Liver (tissue), 9 donors: Measurements from ENCODE around the gene TMPRSS2. TPM values are rescaled to one million over a fixed set of nuclear protein-coding genes. Genes with fewer than 3 reads are reported as not detected.

ENCODE experiments used
- DNase-seq: peaks from one replicate; pipeline ENCODE4 v3.0.0-alpha.2; 2017; ENCODE audit warnings: low spot score
- H3K27ac ChIP-seq, 2 donors: one replicate each; pipeline ENCODE4 v1.7.0; 2013; ENCODE audit warnings: inconsistent platforms in 2 of 2, low read length in 2 of 2, control low read depth in 1 of 2, low read depth in 1 of 2, mild to moderate bottlenecking in 1 of 2
- H3K27me3 ChIP-seq, 4 donors: one replicate each; pipeline versions ENCODE4 v1.6.1 to v1.7.0; 2013; ENCODE audit warnings: low read length in 3 of 4, inconsistent platforms in 1 of 4, mild to moderate bottlenecking in 1 of 4, moderate library complexity in 1 of 4; ENCODE audit not compliant: control insufficient read depth in 4 of 4, insufficient read depth in 4 of 4
- H3K36me3 ChIP-seq, 4 donors: one replicate each; pipeline versions ENCODE4 v1.6.1 to v1.7.0; 2013; ENCODE audit warnings: low read length in 3 of 4, mild to moderate bottlenecking in 3 of 4, low read depth in 1 of 4, moderate library complexity in 1 of 4; ENCODE audit not compliant: control insufficient read depth in 4 of 4, insufficient read depth in 3 of 4
- H3K4me1 ChIP-seq, 4 donors: one replicate each; pipeline versions ENCODE4 v1.6.1 to v1.7.0; 2013; ENCODE audit warnings: low read length in 3 of 4, mild to moderate bottlenecking in 3 of 4, moderate library complexity in 1 of 4; ENCODE audit not compliant: control insufficient read depth in 4 of 4, insufficient read depth in 4 of 4
- H3K4me3 ChIP-seq, 3 donors: one replicate each; pipeline versions ENCODE4 v1.6.1 to v1.7.0; 2013; ENCODE audit warnings: low read length in 3 of 3, control low read depth in 1 of 3, low read depth in 1 of 3, mild to moderate bottlenecking in 1 of 3
- H3K9ac ChIP-seq, 2 donors: one replicate each; pipeline ENCODE4 v1.7.0; 2013; ENCODE audit warnings: low read length in 2 of 2, mild to moderate bottlenecking in 2 of 2, moderate library complexity in 2 of 2, control low read depth in 1 of 2, low read depth in 1 of 2
- H3K9me3 ChIP-seq, 4 donors: one replicate each; pipeline versions ENCODE4 v1.6.1 to v1.7.0; 2013; ENCODE audit warnings: low read length in 3 of 4; ENCODE audit not compliant: control insufficient read depth in 4 of 4
- ATF3 ChIP-seq: IDR thresholded peaks from 2 replicates; pipeline ENCODE4 v1.6.1; 2016; ENCODE audit warnings: antibody characterized with exemption
- CTCF ChIP-seq: fragments of 150-350 bp; IDR thresholded peaks from 2 replicates; pipeline ENCODE4 v1.5.1; 2017; ENCODE audit warnings: improper control_type of control experiment, low read depth, low read length; ENCODE audit not compliant: missing input control
- EGR1 ChIP-seq, 2 donors: IDR thresholded peaks; 2 replicates each; pipeline ENCODE4 v1.6.1; 2016 to 2018; ENCODE audit warnings: antibody characterized with exemption in 2 of 2, low read depth in 2 of 2
- FOXA1 ChIP-seq: IDR thresholded peaks from 2 replicates; pipeline ENCODE4 v1.6.1; 2016; ENCODE audit warnings: antibody characterized with exemption
- FOXA2 ChIP-seq: IDR thresholded peaks from 2 replicates; pipeline ENCODE4 v1.6.1; 2016; ENCODE audit warnings: antibody characterized with exemption
- GABPA ChIP-seq, 2 donors: IDR thresholded peaks in 1 of 2; conservative IDR thresholded peaks in 1 of 2; 2 replicates each; pipeline ENCODE4 v1.6.1; 2016; ENCODE audit warnings: antibody characterized with exemption in 2 of 2, mild to moderate bottlenecking in 1 of 2, moderate library complexity in 1 of 2
- HNF4A ChIP-seq, 2 donors: conservative IDR thresholded peaks; 2 replicates each; pipeline ENCODE4 v1.6.1; 2016; ENCODE audit warnings: antibody characterized with exemption in 2 of 2, mild to moderate bottlenecking in 2 of 2
- HNF4G ChIP-seq: IDR thresholded peaks from 2 replicates; pipeline ENCODE4 v1.6.1; 2016; ENCODE audit warnings: antibody characterized with exemption
- JUND ChIP-seq, 2 donors: IDR thresholded peaks; 2 replicates each; pipeline ENCODE4 v1.6.1; 2016; ENCODE audit warnings: antibody characterized with exemption in 2 of 2
- MAX ChIP-seq: IDR thresholded peaks from 2 replicates; pipeline ENCODE4 v1.6.1; 2016; ENCODE audit warnings: antibody characterized with exemption
- NR2F2 ChIP-seq: IDR thresholded peaks from 2 replicates; pipeline ENCODE4 v1.6.1; 2016; ENCODE audit warnings: antibody characterized with exemption
- RAD21 ChIP-seq, 2 donors: IDR thresholded peaks; 2 replicates each; pipeline ENCODE4 v1.6.1; 2016; ENCODE audit warnings: antibody characterized with exemption in 2 of 2, mild to moderate bottlenecking in 2 of 2
- REST ChIP-seq: IDR thresholded peaks from 2 replicates; pipeline ENCODE4 v1.6.1; 2016; ENCODE audit warnings: antibody characterized with exemption, mild to moderate bottlenecking
- RXRA ChIP-seq, 2 donors: IDR thresholded peaks; 2 replicates each; pipeline ENCODE4 v1.6.1; 2017 to 2018; ENCODE audit warnings: antibody characterized with exemption in 2 of 2, mild to moderate bottlenecking in 1 of 2
- SP1 ChIP-seq: IDR thresholded peaks from 2 replicates; pipeline ENCODE4 v1.6.1; 2018; ENCODE audit warnings: antibody characterized with exemption, mild to moderate bottlenecking
- TAF1 ChIP-seq: conservative IDR thresholded peaks from 2 replicates; pipeline ENCODE4 v1.6.1; 2016; ENCODE audit warnings: antibody characterized with exemption, mild to moderate bottlenecking
- YY1 ChIP-seq: IDR thresholded peaks from 2 replicates; pipeline ENCODE4 v1.6.1; 2016; ENCODE audit warnings: antibody characterized with exemption, mild to moderate bottlenecking
- ZBTB33 ChIP-seq: IDR thresholded peaks from 2 replicates; pipeline ENCODE4 v1.6.1; 2016; ENCODE audit warnings: antibody characterized with exemption
- WGBS: extraction: QIAGEN DNeasy Blood & Tissue Kit; methylation state at CpG from one replicate; pipeline ENCODE4 v1.1.7; 2013; 5-methylcytosine and 5-hydroxymethylcytosine counted together
- polyA plus RNA-seq, 2 donors: library from polyadenylated mRNA; stranded (reverse) in 1 of 2; unstranded in 1 of 2; fragments of 200-250 nt in 1 of 2; fragments of >200 nt in 1 of 2; fragmentation: Nextera tagmentation in 1 of 2; extraction: Ambion mirVana in 1 of 2; gene quantifications; one replicate each; pipeline versions ENCODE4 v1.2.1 to v1.2.3, GENCODE V29; 2013 to 2015
- total RNA-seq, 2 donors: library from RNA; depleted of rRNA; stranded (reverse); fragments of >200 nt; gene quantifications; one replicate each; pipeline ENCODE4 v1.2.3, GENCODE V29; 2014
- donor health status: healthy.
- donor health status: healthy.
- donor health status: healthy.
- donor health status: healthy.
- donor health status: healthy.

Gene TMPRSS2
- total and polyA plus RNA-seq, 4 donors = 0.14 to 32.0 (median 11.4) TPM

GRCh38 chr21:41547111-41547510 lies 39.2 kb upstream of the TMPRSS2 start:
- Histone ChIP-seq H3K4me1 (no peaks in the 10 kb centered on the region), H3K4me3 (no peak overlapping the region), H3K27ac (no peak overlapping the region), H3K36me3 (no peaks in the 10 kb centered on the region), H3K27me3 (no peaks in the 10 kb centered on the region), H3K9me3 (no peaks in the 10 kb centered on the region), H3K9ac (no peak overlapping the region)
- 94% methylated on average over 3 of the region's 3 CpGs for WGBS
- no peak for TF ChIP-seq TAF1
- TF ChIP-seq GABPA (IDR thresholded peaks at IDR 0.05 in 1 of 2, conservative IDR thresholded peaks at IDR 0.05 in 1 of 2) = no peak
- TF ChIP-seq HNF4G = no peak
- TF ChIP-seq FOXA1 = no peak
- no peak for DNase-seq

- DNase-seq = no peak
- Histone ChIP-seq H3K4me1 (no peaks in the 10 kb centered on the region), H3K4me3 (no peak overlapping the region), H3K9me3 (no peaks in the 10 kb centered on the region), H3K27me3 (no peaks in the 10 kb centered on the region), H3K9ac (no peak overlapping the region), H3K36me3 (no peaks in the 10 kb centered on the region), H3K27ac (no peak overlapping the region)
- TF ChIP-seq ATF3 (no peak), FOXA2 (no peak), CTCF (no peak), ZBTB33 (no peak), SP1 (no peak), GABPA (IDR thresholded peaks at IDR 0.05 in 1 of 2, conservative IDR thresholded peaks at IDR 0.05 in 1 of 2) (no peak), HNF4G (no peak), FOXA1 (no peak), JUND (IDR thresholded peaks at IDR 0.05) (no peak), TAF1 (no peak), EGR1 (IDR thresholded peaks at IDR 0.05; ENCODE audit: low read depth in 2 of 2) (no peak), RAD21 (IDR thresholded peaks at IDR 0.05) (no peak), RXRA (IDR thresholded peaks at IDR 0.05) (no peak), YY1 (no peak), HNF4A (conservative IDR thresholded peaks at IDR 0.05) (no peak), NR2F2 (no peak), MAX (no peak), REST (no peak)
- 58% methylated on average over 7 of the region's 7 CpGs for WGBS
Measured at GRCh38 chr21:41545500-41546359, 37.8 kb upstream of the TMPRSS2 start.
